NCI-H345 treated with DMSO at 0.1 percent for 48 hours (cell line): ENCODE measurements around the gene DNM3.
"Not testable (repeated sequence)": the region's sequence is repeated elsewhere in the genome, so short reads cannot be mapped to it uniquely, and the experiment has no call there.

Experiments
- DNase-seq: peaks from one replicate; lab custom pipeline; 2025; ENCODE audit not compliant: unreplicated experiment; lab: John Stamatoyannopoulos, UW

Gene DNM3

DNA sequence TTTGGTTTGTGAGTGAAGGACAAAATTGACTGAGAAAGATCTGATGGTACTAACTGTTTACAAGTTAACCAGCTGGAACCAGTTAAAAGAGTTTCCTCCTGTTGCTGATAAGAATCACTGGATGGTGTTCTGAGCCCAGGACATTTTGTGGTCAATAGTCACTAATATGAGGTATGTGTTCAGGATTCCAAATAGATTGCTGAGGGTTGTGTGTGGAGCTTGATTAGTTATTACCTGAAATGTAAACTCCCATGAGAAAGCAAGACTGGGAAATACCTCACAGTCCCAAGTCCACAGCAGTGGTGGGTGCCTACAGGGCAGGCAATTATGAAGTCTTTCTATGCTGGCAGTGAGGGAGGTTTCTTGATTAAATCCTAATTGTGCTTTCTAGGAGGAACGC, 164.6 kb downstream of the DNM3 start:
- no peak for DNase-seq

DNA sequence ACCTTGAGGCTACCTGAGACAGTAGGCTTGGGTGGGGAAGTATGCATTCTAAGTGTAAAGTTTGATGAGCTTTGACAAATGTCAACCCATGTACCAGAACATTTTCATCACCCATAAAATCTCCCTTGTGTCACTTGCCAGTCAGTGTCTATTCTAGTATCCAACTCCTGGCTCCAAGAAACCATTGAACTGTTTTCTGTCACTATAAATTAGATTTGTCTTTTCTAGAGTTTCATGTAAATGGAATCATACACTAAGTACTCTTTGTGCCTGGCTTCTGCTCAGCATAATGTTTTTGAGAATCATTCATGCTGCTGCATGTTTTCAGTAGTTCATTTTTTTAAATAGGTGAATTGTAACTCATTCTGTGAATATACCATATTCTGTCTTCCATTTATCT, 165.4 kb downstream of the DNM3 start:
- DNase-seq, result no peak

DNA sequence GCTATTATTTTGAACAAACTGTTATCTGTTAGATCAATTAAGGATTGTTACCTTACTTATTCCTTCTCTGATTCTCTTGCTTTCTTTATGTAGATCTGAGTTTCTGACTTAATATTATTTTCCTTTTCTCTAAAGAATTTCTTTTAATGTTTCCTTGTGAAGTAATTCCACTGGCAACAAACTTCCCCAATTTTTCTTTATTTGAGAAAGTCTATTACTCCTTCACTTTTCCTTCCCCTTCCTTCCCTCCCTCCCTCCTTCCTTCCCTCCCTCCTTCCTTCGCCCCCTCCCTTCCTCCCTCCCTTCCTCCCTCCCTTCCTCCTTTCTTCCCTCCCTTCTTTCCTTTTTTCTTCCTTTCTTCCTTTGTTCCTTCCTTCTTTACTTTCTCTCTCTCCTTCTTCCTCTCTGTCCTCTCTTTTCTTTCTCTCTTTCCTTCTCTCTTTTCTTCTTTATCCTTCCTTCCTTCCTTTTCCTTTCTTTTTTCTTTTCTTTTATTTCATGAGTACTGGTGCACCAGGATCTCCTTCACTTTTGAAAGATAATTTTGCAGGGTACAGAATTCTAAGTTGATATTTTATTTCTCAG, 177.5 kb downstream of the DNM3 start:
- DNase-seq, result no peak

- DNase-seq, result no peak
These were observed 178.7 kb downstream of the DNM3 start for GRCh38 chr1:172019976-172020375.

DNA sequence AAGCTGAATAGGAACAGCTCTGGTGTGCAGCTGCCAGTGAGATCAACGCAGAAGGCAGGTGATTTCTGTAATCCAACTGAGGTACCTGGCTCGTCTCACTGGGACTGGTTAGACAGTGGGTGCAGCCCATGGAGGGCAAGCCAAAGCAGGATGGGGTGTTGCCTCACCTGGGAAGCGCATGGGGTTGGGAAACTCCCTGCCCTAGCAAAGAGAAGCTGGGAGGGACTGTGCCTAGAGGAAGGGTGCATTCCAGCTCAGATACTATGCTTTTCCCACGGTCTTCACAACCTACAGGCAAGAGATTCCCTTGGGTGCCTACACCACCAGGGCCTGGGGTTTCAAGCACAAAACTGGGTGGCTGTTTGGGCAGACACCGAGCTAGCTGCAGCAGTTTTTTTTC, 183.2 kb downstream of the DNM3 start:
- DNase-seq, result no peak

DNA sequence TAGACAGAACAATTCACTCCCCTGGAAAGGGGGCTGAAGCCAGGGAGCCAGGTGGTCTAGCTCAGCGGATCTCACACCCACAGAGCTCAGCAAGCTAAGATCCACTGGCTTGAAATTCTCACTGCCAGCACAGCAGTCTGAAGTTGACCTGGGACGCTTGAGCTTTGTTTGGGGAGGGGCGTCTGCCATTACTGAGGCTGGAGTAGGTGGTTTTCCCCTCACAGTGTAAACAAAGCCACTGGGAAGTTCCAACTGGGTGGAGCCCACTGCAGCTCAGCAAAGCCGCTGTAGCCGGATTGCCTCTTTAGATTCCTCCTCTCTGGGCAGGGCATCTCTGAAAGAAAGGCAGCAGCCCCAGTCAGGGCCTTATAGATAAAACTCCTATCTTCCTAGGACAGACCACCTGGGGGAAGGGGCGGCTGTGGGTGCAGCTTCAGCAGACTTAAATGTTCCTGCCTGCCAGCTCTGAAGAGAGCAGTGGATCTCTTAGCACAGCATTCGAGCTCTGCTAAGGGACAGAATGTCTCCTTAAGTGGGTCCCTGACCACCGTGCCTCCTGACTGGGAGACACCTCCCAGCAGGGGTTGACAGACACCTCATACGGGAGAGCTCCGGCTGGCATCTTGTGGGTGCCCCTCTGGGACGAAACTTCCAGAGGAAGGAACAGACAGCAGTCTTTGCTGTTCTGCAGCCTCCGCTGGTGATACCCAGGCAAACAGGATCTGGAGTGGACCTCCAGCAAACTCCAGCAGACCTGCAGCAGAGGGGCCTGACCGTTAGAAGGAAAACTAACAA, 183.8 kb downstream of the DNM3 start:
- DNase-seq, result not testable (repeated sequence)

DNA sequence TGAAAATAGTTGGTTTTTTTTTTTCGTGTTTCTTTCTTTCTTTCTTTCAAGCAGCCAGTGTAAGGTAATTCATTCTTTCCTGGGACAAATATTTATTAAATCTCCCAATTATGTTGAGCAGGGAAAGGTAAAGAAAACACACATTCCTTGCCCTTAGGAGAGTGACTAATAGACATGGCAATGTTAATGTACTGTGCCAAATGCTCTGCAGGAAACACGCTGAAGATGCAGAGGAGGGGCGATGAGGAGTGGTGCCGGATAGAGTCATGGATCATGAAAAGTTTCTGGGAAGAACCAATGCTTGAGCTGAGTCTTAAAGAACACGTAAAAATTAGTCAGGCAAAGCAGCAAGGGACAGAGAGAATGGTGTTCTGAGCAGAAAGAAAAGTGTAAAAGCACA, 199.2 kb downstream of the DNM3 start:
- no peak for DNase-seq

GRCh38 chr1:172041102-172041501, 199.8 kb downstream of the DNM3 start:
- no peak for DNase-seq

DNA sequence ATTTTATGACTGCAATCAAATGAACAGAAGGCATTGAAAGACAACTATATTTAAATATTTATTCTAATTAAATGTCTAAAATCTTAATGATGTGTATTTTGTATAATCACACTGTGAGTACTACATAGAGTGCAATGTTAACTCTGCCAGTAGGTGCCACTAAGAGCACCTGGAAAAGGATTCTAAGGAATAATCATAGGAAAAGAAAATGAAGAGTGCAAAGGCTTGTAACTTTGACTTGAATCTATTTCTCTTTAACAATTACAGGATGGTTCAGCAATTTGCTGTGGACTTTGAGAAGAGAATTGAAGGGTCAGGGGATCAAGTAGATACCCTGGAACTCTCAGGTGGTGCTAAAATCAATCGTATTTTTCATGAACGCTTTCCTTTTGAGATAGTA, 200.4 kb downstream of the DNM3 start:
- DNase-seq, result no peak

DNA sequence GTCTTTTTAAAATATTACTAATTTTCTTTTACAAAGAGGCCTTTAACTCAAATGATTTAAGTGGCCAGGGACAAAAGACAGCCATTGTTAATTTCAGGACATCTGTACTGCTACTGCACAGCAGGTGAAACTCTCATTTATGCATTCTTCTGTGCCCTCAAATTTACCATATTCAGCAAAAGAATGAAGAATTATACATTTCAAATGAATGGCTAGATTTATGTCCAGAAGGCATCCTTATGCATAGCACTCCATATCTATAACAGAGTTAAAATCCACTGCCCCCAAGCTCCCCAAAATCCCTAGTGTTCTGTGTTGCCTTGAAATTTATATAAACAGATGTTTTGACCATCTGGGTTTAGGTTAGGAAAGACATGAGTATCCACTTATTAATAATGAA, 202.6 kb downstream of the DNM3 start:
- no peak for DNase-seq

DNA sequence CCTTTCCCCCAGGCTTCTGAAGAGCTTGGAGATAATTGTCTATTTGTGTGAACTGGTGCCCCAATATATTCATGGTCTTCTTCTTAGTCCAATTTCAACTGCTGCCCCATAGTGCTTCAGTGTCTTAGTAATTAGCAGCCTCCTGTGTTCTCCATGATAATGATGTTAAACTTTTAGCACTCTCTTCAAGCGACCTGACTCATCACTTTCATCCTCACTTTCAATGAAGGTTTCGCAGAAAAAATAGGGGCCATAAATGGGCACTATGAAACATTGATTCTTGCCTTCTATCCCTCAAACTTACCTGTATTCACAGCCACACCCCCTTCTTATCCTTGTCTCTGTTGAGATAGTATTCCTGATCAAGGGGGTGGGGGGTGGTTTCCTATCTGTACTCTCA, 210.6 kb downstream of the DNM3 start:
- no peak for DNase-seq

DNA sequence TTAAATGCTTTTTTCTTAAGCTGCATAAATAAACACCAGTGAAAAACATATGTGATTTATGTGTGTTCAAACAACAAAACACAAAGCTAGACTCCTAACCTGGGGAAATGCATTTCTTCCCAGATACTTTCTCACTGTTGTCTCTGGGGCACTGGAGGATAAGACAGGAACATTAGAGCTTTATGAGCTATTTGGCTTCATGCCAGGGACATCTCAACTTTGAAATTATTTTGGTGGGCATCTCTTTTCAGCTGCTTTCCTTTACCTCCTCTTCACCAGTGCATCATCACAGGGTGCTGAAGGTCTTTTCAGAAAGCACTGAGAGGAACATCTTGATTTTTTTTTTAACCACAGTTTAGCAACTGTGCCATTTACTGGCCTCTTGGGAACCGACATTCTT, 212.9 kb downstream of the DNM3 start:
- no peak for DNase-seq

DNA sequence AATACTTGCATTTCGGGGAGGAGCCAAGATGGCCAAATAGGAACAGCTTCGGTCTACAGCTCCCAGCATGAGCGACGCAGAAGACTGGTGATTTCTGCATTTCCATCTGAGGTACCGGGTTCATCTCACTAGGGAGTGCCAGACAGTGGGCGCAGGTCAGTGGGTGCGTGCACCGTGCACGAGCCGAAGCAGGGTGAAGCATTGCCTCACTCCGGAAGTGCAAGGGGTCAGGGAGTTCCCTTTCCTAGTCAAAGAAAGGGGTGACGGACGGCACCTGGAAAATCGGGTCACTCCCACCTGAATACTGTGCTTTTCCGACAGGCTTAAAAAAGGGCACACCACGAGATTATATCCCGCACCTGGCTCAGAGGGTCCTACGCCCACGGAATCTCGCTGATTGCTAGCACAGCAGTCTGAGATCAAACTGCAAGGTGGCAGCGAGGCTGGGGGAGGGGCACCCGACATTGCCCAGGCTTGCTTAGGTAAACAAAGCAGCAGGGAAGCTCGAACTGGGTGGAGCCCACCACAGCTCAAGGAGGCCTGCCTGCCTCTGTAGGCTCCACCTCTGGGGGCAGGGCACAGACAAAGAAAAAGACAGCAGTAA, 214.6 kb downstream of the DNM3 start:
- DNase-seq, result not testable (repeated sequence)

DNA sequence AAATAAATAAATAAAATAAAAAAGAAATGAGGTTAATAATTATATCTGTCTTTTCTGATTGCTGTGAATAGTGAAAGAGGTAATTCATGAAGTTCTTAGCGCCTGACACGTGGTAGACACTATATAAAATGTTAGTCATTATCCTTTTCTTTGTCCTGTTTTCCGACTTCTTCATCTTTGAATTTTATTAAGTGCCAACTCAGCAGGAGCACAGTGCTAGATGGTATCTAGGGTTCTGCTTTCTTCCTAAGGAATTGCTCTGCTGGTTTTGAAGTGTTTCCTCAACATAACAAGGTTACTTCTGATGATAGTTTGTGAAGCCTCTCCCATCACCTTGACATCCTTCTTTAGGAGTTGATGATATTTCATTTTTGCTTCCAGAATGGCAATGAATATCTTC, 227.0 kb downstream of the DNM3 start:
- DNase-seq, result no peak

DNA sequence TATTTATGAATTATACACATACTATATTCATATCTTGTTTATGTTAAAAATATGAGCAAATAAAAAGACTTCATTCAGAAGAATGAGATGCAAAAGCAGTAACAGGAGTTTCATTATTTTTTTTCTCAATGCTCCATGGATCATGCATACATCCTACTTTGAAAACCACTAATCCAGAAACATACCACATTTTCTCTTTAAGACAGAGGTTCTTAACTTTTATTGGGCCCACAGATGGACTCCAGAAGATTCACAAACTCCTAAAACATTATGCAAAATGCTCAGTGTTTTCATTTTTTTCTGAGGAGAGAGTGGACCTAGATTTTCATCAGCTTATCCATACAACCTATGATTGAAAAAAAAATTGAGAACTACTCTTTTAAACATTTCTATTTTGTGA, 227.8 kb downstream of the DNM3 start:
- DNase-seq, result no peak

DNA sequence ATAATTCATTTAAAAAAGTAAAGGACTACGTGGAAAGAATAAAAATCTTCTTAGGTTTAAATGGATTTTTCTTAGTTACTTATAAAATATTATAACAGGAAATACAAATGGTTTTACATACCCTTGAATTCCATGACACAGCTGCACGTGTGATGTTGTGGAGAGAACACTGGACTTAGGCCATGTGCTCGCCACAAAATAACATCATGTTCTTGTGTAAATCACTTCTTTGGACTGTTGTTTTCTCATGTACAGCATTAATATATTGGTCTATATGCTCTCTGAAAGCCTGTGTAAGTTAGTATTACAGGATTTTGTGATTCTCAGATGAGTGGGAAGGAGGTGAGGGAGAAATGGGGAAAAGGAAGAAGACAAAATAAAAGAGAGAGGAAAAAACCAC, 228.2 kb downstream of the DNM3 start:
- no peak for DNase-seq

DNA sequence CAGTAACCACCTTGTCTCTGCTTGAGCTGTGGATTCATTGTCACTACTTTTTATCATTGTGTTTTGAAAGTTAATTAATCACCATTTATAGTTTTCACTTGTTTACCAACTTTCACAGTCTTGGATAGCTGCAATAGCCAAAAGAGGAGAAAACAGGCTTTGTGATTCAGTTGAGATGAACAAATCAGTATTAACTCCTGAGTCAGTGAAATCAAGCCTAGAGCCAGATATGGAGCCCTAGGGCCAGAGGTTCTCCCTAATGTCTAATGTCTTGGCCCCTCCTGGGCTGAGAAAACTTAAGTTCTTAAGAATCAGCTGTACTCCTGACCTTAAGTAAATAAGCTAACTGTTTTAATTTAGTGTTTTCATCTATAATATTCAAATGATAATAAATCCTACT, 228.8 kb downstream of the DNM3 start:
- DNase-seq, result no peak

- no peak for DNase-seq
These were observed 230.4 kb downstream of the DNM3 start for GRCh38 chr1:172071746-172072145.

- not testable (repeated sequence) for DNase-seq
These were observed 238.6 kb downstream of the DNM3 start for GRCh38 chr1:172079859-172080258.

DNA sequence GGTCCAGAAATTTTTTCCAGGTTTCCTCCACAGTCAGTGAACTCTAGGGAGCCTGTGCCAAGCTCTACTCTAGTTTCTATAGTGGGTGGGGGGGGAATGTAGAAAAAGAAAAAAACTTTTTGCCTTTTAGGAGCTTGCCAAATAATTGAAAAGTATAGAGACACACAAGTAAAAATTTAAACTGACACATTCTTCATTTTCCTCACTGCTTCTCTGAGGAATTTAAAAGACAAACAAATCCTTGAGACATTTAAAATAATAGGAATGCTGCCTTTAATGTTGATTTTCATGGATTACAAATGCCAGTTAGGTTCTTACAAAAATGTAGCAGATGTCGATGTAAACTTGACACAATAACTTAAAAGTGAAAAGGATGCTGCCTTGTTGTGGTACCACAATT, 241.9 kb downstream of the DNM3 start:
- no peak for DNase-seq

DNA sequence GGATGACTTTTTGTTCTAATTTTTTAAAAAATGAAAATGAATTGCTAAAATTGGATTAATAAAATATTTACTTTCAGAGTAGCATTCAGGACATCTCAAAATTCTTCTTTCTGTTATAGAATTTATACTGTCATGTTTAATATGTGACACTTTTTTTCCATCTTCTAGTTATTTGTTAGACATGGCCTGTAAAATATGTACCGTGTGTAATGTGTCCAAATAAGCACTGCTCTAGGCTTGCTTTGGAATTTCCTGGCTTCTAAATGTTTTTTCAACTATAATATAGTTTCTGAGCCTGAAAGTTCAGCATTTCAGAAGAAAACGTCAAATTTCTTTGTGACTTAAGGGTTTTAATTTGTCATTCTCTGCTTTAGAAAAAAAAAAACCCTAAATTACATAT, 243.6 kb downstream of the DNM3 start:
- DNase-seq, result no peak

DNA sequence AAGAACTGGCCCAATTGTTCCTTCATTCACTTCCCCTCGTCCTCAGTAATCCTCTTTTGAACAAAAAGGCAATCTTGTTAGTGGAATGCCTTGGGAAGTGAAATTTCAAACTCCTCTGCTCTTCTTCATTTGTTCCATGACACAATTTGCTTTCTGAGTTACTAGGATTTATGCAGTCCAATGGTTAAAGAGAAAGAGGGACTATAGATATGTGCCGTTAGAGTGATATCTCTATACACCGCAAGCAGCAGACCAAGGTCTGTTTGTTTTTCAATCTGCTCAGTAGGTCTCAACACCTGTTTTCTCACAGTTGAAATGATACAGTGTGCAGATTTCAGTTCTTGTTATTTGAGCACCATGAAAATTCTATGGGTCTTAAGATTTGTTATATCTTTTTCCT, 244.0 kb downstream of the DNM3 start:
- DNase-seq, result no peak

DNA sequence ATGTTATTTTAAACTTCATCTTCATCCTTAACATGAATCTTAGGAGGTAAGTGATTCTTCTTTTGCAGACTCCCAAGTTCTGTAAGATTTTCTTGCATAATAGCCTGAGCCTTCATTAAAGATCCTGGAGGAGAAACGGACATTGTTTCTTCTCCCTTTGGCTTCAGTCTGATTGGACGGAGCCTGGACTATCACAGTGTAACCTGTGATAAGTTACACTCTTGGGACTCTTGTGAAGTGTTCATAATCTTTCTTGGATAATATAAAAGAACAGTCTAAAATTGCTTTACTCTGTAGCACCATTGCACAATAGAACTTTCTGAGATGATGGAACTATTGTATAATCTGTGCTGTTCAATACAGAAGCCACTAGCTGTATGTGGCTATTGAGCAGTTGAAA, 244.8 kb downstream of the DNM3 start:
- DNase-seq, result no peak
